Measurements from ENCODE around the gene RABEP1.

The RABEP1 gene

DNA sequence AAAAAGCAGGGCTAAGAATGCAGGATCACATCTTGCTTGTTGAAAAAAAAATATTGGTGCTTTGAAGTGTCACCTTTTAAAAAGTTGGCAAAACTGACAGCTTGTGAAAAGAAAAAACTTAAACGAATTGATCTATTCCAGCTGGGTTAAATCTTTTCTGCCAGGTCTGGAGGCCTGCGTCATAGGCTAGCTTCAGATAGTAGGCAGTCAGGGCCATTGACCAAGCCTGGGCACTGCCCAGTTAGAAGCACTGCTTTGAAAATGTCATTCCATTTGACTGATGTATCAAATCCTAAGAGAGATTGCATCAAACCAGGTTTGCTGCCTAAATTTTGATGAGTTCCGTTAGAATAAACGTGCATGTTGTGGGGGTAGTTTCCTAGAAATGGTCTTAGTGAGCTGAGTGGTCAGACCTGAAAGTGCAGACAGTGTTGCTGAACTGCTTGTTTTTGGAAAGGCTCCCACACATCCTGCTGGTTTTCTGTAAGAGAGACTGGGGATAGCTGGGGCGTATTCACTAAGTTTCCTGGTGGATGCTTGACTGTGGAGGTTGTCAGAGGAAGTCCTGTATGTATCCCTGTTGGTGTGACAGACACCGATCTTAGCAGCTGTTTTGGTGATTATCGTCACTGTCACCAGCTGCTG, 98.5 kb downstream of the RABEP1 start:
- no peak for TF ChIP-seq ZFX (IDR thresholded peaks at IDR 0.05; ENCODE audit: borderline replicate concordance)
- TF ChIP-seq, protein P1, sequence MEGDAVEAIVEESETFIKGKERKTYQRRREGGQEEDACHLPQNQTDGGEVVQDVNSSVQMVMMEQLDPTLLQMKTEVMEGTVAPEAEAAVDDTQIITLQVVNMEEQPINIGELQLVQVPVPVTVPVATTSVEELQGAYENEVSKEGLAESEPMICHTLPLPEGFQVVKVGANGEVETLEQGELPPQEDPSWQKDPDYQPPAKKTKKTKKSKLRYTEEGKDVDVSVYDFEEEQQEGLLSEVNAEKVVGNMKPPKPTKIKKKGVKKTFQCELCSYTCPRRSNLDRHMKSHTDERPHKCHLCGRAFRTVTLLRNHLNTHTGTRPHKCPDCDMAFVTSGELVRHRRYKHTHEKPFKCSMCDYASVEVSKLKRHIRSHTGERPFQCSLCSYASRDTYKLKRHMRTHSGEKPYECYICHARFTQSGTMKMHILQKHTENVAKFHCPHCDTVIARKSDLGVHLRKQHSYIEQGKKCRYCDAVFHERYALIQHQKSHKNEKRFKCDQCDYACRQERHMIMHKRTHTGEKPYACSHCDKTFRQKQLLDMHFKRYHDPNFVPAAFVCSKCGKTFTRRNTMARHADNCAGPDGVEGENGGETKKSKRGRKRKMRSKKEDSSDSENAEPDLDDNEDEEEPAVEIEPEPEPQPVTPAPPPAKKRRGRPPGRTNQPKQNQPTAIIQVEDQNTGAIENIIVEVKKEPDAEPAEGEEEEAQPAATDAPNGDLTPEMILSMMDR (IDR thresholded peaks at IDR 0.05) = no peak
- H3K27ac ChIP-seq = peak overlapping the region; percentile 32

DNA sequence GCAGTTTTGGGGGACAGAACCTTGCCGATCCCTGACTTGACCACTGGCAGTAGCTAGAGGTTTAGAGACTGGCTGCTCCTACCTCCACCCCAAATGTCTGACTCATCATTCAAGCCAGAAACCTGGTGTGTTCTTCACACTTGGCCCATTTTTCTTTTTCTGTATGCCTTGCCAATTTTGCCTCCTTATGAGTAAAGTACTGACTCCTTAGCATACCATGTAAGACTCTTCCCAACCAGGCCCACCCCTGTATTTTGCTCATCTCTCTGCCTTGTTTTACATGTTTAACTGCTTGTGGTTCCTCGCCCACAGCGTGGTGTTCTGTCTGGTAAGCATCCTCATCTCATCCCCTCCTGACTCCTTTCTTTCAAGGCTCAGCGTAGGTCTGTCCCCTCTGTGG, 99.5 kb downstream of the RABEP1 start:
- TF ChIP-seq ZFX (IDR thresholded peaks at IDR 0.05; ENCODE audit: borderline replicate concordance) = no peak
- TF ChIP-seq, protein P1 (IDR thresholded peaks at IDR 0.05) = no peak
- H3K27ac ChIP-seq = peak overlapping the region; percentile 32

DNA sequence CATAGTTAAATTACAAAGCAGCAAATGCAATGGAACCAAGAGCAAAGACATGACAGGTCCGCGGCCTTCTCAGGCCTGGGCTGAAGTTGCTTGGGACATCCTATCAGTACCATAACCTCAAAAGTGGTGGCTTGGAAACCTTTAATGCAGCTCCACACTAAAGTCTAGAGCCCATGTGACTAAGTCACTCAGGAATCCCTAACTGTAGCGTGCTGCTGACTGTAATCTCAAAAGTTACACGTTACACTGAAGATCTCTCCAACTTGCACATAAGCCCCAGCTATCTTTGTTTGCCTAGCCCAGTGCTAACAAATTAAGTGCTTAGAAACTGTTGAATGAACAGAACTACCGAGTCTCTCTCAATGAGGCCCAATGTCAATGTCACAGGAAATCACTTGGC, 109.6 kb downstream of the RABEP1 start:
- H3K27ac ChIP-seq = no peak overlapping the region
- no peak for TF ChIP-seq ZFX (IDR thresholded peaks at IDR 0.05; ENCODE audit: borderline replicate concordance)
- TF ChIP-seq, protein P1 (IDR thresholded peaks at IDR 0.05) = no peak

DNA sequence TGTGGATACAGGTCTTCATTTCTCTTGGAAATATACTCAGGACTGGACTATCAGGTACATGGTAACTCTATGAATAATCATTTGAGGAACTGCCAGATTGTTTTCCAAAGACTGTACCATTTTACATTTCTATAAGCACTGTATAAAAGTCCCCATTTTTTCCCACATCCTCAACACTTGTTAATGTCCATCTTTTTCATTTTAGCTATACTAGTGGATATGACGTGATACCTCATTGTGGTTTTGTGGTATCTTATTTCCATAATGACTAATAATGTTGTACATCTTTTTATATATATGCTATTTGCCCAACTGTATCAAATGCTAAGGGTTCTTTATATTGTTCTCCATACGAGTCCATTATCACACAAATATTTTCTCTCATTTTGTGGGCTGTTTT, 114.5 kb downstream of the RABEP1 start:
- no peak overlapping the region for H3K27ac ChIP-seq
- no peak for TF ChIP-seq ZFX (IDR thresholded peaks at IDR 0.05; ENCODE audit: borderline replicate concordance)
- TF ChIP-seq, protein P1 (IDR thresholded peaks at IDR 0.05) = no peak

DNA sequence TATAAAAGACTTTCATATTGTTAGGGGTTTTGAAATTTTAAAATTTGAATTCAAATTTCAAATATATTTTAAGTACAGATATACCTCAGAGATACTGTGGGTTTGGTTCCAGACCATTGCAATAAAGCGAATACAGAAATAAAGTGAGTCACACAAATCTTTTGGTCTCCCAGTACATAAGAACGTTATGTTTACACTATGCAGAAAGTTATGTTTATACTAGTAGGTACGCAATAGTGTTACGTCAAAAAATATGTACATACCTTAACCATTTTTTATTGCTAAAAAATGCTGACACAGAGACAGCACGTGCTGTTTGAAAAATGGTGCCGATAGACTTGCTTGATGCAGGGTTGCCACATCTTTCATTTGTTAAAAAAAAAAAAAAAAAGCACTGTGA, 117.7 kb downstream of the RABEP1 start:
- TF ChIP-seq, protein P1 (IDR thresholded peaks at IDR 0.05) = no peak
- TF ChIP-seq ZFX (IDR thresholded peaks at IDR 0.05; ENCODE audit: borderline replicate concordance) = no peak
- H3K27ac ChIP-seq = no peak overlapping the region

DNA sequence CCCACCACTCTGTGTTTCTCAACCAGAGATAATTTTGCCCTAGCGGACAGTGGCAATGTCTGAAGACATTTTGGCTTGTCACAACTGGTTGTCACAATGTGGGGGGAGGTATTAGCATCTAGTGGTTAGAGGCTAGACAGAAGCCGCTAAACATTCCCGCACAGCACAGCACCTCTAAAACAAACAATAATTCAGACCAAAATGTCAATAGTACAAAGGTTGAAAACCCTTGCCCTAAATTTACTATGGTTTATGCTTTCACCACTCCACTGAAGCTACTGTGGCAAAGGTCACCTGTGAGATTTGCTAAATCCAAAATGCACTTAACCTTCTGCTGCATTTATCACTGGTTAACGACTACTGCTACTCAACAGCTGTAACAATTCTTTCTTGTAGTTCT, 123.3 kb downstream of the RABEP1 start:
- H3K27ac ChIP-seq = no peak overlapping the region
- TF ChIP-seq, protein P1 (IDR thresholded peaks at IDR 0.05) = no peak
- TF ChIP-seq ZFX (IDR thresholded peaks at IDR 0.05; ENCODE audit: borderline replicate concordance) = no peak

DNA sequence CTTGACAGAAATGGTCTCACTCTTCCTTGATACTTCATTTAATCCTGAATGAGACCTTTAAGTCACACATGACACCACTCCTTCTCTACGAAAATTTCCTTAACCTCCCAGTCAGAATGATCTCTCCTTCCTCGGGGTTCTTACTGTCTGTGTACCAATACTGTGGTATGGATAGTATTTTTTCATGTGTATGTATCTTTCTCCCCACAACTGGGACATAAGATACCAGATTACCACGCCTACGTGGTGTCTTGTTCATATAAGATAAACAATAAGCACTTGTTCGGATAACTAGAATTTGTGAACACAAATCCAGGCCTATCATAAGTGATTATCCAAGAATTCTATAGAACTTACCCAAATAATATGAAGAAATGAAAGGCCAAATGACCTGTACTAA, 126.1 kb downstream of the RABEP1 start:
- H3K27ac ChIP-seq = no peak overlapping the region
- no peak for TF ChIP-seq ZFX (IDR thresholded peaks at IDR 0.05; ENCODE audit: borderline replicate concordance)
- TF ChIP-seq, protein P1 (IDR thresholded peaks at IDR 0.05) = no peak
